Measurements from ENCODE around the gene CCNI2.

CCNI2 gene

GRCh38 chr5:132766020-132766805 is 19.0 kb downstream of the CCNI2 start:
- DNase-seq: no peak

- no peak for DNase-seq
These were observed 19.5 kb downstream of the CCNI2 start for GRCh38 chr5:132766806-132767055.

- DNase-seq: no peak
These were observed 19.9 kb downstream of the CCNI2 start for GRCh38 chr5:132767150-132767549.

GRCh38 chr5:132768485-132768868 is 21.3 kb downstream of the CCNI2 start:
- no peak for DNase-seq

GRCh38 chr5:132770476-132771159 is 23.4 kb downstream of the CCNI2 start:
- no peak for DNase-seq

- DNase-seq: no peak
These were observed 24.3 kb downstream of the CCNI2 start for GRCh38 chr5:132771503-132771998.

- no peak for DNase-seq
These were observed 25.3 kb downstream of the CCNI2 start for GRCh38 chr5:132772291-132773070.

GRCh38 chr5:132773114-132773513 is 25.9 kb downstream of the CCNI2 start:
- DNase-seq: no peak

GRCh38 chr5:132773601-132774355 is 26.6 kb downstream of the CCNI2 start:
- DNase-seq: no peak

GRCh38 chr5:132774406-132774805 is 27.2 kb downstream of the CCNI2 start:
- no peak for DNase-seq

GRCh38 chr5:132774896-132775295 is 27.7 kb downstream of the CCNI2 start:
- DNase-seq: no peak

GRCh38 chr5:132775476-132775961 is 28.3 kb downstream of the CCNI2 start:
- DNase-seq: no peak

GRCh38 chr5:132776131-132776937 is 29.1 kb downstream of the CCNI2 start:
- no peak for DNase-seq

GRCh38 chr5:132776938-132777208 is 29.6 kb downstream of the CCNI2 start:
- no peak for DNase-seq

GRCh38 chr5:132777209-132778069 is 30.2 kb downstream of the CCNI2 start, which contains the start of gene SEPTIN8:
SEPTIN8 (minus strand) TSS chr5:132777239; CDS start chr5:132777137, 102 bp downstream.
- no peak for DNase-seq

GRCh38 chr5:132778129-132778528 is 30.9 kb downstream of the CCNI2 start:
- no peak for DNase-seq

- DNase-seq: no peak
These were observed 31.6 kb downstream of the CCNI2 start for GRCh38 chr5:132778856-132779255.

GRCh38 chr5:132779961-132780360 is 32.7 kb downstream of the CCNI2 start:
- DNase-seq: no peak

GRCh38 chr5:132780577-132780976 is 33.4 kb downstream of the CCNI2 start:
- no peak for DNase-seq

- no peak for DNase-seq
These were observed 33.8 kb downstream of the CCNI2 start for GRCh38 chr5:132781029-132781428.

- DNase-seq: no peak
These were observed 34.9 kb downstream of the CCNI2 start for GRCh38 chr5:132782101-132782500.
